ENCODE results near the gene IL12RB2.
"Not testable (repeated sequence)": the region's sequence is repeated elsewhere in the genome, so short reads cannot be mapped to it uniquely, and the experiment has no call there.

The IL12RB2 gene

DNA sequence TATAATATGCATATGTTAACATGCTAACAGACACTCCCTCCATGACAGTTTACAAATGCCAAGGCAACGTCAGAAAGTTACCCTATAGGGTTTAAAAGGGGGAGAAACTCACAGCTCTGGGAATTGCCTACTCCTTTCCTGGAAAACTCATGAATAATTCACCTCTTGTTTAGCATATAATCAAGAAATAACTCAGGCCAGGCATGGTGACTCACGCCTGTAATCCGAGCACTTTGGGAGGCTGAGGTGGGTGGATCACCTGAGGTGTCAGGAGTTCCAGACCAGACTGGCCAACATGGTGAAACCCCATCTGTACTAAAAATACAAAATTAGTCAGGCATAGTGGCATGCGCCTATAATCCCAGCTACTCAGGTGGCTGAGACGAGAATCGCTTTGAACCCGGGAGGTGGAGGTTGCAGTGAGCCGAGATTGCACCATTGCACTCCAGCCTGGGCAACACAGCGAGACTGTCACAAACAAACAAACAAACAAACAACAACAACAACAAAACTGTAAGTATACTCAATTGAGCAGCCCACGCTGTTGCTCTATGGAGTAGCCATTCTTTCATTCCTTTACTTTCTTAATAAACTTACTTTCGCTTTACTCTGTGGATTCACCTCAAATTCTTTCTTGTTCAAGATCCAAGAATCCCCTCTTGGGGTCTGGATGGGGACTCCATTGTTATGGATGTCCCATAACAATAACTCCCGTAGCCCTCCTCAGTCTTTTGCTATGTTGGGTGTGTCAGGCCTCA lies 92.5 kb downstream of the IL12RB2 start:
- DNase-seq: not testable (repeated sequence)

DNA sequence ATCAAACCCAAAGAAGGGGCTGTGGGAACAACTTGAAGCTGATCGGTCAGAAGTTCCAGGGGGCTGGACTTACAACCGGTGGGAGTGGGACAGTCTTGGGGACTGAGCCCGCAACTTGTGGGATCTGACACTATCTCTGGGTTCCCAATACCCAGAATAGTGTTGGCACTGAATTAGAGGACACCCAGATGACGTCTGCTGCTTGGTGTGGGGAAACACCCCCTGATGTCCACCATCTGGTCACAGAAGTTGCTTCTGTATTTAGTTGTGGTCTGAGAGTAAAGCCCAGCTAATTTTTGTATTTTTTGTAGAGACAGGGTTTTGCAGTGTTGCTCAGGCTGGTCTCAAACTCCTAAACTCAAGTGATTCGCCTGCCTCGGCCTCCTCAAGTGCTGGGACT lies 93.8 kb downstream of the IL12RB2 start:
- no peak for DNase-seq

DNA sequence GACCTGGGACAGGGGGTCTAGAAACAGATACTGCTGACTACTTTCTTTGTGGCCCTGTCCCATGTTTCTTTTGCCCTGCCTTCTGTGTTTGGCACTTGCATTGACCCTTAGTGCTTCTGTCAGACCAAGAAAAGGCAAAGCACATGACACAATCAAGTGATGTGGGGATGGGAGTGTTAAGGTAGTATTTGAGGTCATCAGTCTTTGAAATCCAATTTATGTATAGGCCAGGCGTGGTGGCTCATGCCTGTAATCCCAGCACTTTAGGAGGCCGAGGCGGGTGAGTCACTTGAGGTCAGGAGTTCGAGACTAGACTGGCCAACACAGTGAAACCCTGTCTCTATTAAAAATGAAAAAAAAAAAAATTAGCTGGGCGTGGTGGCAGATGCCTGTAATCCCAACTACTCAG lies 96.5 kb downstream of the IL12RB2 start:
- no peak for DNase-seq

DNA sequence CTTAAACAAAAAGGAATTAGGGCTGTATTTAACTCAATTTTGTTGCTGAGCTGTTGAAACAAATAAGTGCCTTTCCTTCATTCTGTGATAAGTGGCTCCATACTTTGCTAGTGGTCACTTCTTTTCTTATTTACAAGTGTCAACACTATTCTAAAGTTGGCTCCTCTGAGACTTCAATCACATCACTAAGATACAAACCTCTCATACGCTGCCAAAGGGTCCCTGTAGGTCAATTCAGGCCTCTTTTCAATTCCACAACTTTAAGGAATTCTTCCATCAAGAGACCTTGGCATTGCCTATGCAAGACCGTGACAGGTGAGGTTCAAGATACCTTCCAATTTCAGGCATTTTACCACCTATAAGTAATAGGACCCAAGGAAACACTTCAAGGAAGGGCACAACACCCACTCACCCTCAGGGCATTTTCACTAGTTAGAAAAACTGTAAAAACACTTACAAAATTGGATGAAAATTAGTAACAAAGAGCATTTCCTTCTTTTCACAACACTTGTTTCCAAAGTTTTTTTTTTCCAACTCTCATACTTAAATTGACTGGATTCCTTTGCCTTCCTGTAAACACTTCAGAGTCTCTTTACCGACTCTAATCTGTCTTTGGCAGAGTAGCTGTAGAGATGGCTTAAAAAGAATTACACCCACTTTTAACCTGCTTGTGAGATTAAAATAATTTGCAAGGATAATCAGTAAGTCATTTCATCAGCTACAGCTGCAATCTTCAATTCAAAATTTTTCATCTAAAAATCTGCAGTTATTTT lies 98.0 kb downstream of the IL12RB2 start:
- no peak for DNase-seq

DNA sequence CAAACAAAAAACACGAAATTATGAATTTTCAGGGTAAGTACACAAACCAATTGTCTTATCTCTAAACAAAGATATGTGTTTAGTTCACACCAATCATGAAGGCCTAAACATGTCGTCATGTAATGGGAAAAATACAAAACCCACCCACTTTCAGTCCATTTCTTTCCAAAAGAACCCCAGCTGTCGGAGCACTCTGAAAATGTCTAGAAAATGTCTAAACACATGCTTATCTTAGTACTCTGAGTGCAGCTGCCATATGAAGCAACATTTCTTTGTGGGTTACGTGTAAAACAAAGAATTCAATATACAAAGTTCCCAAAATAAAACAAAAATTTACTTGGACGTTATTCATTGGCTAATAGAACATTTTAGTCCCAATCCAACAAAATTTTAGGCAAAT lies 99.8 kb downstream of the IL12RB2 start:
- DNase-seq: no peak

DNA sequence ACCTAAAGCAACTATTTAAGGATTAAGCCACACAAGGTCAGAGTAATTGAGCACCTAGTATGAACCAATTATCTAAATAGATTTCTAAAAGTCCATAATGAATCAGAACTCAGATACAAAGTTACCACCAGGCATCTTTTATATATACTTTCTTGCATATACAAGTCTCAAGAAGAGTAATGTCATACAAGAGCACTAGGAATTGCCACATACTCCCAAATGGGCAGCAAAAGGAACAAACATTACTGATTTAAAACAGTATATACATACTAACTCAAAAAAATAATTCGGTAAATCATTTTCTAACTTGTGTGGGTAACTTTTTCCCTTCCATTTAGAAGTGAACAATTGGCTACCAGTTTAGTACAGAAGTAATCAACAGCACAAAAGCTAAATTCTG lies 100.5 kb downstream of the IL12RB2 start:
- DNase-seq: no peak

DNA sequence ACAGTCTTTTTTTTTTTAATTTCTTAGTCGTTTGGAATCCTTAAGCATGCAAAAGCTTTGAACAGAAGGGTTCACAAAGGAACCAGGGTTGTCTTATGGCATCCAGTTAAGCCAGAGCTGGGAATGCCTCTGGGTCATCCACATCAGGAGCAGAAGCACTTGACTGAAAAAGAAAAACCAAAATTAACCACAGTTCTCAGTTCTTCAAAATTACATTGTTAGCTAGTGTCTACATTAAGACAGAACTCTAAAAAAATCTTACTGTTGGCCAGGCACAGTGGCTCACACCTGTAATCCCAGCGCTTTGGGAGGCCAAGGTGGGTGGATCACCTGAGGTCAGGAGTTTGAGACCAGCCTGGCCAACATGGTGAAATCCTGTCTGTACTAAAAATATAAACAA lies 105.4 kb downstream of the IL12RB2 start:
- not testable (repeated sequence) for DNase-seq

DNA sequence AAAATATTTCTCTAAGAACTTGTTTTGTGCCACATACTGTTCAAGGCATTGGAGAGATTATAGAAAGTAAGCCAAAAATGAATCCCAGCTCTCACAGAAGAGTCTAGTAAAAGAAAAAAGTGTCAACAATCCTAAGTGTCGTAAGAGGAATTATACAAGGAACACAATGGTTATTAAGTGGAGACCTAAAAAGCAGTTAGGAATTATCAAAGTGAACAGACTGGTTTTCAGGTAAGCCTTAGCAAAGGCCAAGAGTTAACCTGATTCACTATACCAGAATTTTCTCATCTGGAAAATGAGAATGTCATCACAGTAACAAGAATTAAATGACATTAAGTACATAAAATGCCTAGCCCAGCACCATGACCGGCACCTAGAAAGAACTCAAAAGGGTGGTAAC lies 106.9 kb downstream of the IL12RB2 start:
- no peak for DNase-seq

DNA sequence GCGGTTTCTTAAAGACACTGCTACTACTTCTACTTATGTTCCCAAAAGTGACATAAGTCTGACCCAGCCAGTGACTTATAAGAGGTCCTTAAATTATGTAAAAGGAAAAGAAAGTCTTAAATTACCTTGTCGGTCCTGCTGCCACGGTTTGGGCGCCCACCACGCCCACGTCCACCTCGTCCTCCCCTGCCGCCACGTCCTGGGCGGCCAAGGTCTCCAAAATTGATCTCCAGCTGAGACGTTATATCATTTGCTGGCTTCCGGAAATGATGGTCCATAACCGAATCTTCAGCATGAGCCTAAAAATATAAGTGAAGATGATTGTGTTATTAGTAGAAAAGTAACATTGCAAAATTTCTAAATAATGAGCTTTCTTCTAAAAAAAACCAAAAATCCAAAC lies 107.4 kb downstream of the IL12RB2 start:
- DNase-seq: no peak

DNA sequence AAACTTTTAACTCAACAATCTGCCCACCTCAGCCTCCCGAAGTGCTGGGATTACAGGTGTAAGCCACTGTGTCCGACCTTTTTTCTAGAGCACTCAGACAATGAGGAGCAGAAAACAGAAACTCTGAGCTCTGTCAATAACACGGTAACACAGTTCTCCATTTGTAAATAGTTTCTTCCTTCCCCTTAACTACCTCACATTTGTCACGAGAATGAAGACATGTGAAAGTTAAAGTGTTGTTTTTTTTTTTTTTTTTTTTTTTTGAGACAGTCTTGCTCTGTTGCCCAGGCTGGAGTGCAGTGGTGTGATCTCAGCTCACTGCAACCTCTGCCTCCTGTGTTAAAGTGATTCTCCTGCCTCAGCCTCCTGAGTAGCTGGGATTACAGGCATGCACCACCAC lies 110.1 kb downstream of the IL12RB2 start:
- DNase-seq: peak in 1 of 2 donors; percentile 50

DNA sequence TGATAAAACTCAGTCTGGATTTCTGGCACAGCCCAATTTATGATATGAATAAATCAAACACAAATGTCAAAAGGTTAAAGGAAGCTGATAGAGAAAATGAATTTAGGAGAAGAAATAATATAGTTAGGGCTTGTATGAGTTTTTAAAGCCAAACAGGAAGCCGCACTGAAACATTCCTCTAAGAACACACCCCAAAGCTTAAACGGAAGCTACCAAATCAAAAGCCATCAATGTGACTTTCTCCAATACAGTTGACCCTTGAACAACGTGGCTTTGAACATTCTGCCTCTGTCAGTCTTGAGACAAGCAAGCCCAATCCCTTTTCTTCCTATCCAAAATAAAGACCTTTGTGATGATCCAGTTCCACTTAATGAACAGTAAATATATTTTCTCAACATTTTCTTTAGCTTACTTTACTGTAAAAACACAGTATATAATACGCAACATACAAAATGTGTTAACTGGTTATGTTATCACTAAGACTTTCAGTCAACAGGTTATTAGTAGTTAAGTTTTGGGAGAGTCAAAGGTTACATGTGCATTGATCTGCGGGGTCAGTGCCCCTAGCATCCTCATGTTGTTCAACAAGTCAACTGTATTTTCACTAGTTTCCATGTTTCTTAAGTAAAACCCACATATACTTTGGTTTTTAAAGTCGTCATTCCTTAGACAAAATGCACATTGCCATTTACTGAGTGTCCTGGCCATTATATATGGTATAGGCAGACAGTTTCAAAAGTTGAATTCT lies 111.3 kb downstream of the IL12RB2 start:
- DNase-seq: no peak

DNA sequence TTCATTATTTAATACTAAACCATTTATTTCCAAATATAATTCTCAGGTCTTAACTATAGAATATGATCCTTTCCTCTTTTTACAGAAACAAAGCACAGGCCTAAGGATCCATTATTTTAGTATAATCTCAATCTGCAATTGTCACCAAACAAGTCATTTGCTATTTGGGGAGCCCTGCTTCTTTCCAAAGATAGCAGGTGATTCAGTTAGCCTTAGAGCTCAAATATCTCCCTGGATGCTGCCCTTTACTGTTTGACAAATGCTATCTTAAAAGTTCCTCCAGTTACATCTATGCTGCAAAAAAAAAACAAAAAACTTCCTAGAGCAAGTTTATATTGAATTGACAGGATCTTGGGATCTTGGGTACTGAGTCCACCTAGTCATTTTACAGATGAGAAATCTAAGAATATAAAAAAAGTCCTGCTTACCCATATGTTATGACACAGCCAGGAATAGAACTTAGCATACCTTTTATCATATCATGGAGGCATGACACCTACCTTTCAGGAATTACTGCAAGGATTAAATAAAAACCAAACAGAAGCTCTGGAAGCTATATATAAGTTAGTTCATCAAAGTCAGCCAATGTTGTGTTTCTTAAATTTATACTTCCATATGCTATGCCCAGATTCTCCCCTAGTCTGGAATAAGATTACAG lies 113.3 kb downstream of the IL12RB2 start:
- DNase-seq: no peak

DNA sequence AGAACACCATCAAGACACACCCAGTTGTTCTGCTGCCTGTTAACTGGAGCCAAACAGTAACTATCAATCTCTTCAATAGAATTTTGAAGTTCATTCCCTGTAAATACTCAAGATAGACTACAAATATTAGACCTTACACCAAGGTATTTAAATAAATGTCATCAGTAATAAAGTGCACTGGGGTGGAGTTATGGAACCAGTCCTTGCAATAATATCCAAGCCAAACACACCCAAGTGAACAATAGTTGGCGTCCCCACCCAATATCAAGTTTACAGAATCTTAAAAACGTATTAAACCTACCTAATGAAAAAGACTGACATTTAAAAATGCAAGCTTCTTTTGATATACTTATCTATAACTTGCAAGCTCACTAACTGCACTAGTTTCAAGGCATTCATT lies 119.8 kb downstream of the IL12RB2 start:
- DNase-seq: no peak

DNA sequence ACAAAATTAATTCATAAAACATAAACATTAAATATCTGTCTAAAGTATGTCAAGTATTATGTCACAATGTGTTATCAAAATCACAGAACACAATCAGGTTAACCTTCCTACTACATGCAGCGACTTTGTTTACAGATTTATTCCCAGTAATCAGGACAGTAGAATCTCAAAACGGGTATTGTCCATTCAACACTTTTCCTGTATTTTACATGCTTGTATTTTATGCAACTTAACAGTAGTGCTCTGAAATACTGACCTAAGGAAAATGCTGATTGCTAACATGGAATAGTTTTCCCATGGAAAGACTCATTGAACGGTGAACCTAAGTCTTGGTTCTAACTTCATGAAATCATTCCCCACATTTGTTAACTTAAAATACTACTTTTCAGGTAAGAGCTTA lies 120.3 kb downstream of the IL12RB2 start:
- no peak for DNase-seq

DNA sequence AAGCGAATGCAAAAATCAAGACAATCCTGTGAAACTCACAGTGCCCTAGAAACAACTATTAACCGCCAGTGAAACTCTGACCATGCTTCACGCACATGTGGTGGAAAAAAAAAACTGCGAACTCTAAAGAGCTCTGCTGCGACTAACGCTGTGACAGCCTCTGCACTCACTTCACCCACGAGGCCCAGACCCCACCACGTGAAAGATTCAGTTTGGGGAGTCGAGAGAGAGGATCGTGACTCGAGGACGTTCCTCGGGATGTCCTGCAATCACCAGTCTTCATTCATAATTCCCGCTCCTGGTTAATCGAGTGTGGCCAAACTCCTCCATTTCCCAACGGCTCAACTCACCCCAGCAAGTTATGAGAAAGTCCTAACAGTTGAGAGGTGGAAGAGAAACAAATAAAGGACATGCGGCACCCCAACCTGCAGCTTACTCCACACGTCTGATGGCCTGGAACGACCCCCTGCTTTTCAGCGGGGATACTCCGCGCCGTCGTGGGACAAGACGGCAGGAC lies 121.4 kb downstream of the IL12RB2 start:
- DNase-seq: peak; percentile 34 to 37

DNA sequence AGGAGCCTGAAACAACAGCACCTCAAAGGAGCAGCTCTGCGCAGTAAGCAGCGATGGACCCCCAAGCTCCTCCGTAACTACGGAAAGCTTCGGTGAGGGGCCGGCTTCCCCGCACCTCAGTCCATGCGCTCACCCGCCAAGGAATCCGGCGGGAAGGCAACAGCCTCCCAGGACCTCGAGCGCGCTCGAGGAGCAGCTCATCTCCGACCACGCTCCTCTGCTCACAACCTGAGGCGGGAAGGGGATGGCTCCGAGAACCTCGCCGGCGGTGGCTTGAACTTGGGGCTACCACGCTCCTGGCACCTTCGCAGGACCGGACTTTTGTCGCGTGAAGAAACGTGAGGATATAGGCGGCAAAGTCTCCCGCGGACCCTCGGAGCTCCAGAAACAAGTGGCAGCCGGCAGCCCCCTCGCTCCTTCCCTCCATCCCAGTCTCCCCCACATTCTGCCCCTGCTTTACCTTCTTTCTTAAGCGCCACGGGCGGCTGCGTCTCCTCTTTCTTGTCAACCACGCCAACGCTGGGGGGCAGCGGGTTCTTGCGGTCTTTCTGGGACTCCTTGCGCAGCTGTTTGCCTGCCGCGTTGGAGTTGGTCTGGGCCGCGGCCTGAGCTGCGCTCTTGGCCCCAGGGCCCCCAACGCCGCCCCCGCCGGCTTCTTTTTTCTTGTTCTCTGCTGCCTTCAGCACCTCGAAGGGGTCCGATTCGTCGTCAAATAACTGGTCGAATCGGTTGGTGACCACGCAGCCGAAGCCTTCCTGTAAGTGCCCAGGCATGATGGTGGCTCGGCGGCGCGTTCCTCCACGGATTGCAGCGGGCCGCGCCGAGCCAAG lies 122.1 kb downstream of the IL12RB2 start:
- peak in 1 of 2 donors; percentile 14 for DNase-seq

DNA sequence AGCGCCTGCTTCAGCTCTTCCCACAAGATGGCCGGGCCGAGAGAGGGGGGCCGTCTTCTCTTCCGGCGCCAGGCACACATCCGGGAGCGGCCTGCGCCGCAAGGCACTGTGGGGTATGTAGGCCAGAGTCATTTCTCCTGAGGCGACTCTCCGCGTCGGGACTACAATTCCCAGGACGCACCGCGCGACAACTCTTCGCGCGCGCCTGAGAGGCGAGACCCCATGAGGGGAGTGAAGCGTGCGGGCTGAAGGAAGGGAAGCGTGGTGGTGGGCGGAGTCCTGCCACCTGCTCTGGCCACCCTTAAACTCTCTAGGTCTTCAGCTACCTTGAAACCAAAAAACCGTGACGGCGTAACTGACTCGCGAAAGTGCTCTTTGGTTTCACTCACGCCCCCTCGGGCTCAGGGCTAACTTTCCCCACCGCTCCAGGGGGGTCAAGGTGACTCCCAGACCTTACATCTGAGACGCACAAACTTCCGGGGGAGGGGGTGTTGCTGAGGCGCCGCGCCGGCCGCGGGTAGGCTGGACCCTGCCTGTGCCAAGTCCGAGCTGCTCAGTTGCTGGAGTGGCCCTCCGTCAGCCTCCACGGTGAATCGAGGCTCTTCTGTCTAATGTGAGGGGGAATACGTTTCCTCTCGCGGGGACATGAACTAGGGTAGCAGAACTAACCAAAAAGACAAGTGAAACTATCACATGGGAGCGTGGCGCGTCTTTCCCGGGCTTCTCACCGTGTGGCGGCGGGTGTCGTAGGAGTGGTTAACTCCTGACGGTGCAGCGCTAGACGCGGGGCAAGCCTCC lies 122.9 kb downstream of the IL12RB2 start, which contains the start of gene SERBP1:
Gene SERBP1 (minus strand): TSS at position 45 of the 798 bp plus-strand sequence. CDS start 102 bp downstream, outside the sequence.
- DNase-seq: peak; percentile 92 to 93

DNA sequence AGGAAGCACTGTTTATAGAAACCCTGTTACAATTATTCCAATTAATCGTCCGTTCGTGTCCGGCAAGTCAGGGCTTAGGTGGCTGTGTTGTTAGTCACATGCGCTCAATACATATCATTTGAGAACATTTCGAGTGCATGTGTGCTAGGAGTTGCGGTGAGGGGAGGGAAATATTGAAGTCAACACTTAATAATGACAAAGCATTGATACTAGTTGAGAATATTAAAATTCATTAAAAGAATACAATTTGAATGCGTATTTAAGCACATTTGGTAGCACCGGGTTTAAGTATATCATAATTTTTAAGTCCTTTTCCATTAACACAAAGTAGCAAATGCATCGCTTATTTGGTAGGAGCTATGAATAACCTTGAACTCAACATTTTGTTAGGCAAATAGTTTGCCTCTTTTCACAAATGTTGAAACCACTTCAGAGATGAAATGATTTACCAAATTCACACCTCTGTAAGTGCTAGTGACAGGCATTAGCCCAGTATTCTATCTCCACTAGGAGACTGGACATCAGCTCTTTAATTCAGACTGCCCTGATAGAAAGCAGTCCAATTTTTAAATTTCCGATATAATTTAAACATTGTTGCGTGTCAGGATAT lies 123.6 kb downstream of the IL12RB2 start:
- no peak for DNase-seq

DNA sequence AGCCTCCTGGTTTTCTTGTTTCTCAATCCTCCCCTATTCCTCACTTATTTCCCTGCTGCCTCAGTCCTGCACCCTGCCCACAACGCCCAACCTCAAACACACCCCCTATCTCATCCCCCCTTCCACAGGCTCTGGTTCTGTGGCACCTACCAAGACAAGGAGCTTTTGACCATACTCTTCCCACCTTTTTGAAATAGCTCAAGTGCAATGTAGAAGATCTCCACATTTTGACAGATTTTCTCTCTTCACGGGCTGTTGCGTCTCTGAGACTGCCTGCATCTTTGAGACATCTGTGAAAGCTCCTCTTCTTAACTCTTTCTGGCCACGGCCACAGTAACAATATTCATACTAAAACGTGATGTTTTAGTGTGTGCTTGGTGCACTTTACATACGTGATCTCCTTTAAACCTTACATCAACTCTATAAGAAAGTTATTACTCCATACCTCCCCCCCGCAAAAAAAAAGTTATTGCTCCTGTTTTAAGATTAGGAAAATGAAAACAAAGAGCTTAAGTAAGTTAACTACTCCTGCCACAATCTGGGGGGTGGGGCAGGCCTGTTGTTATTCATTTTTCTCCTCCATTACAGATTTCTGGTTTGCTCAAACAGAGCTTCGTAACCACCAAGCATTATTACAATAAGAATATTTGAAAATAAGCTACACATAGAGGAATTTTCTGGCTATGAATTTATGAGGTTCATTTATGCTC lies 124.4 kb downstream of the IL12RB2 start:
- DNase-seq: no peak

DNA sequence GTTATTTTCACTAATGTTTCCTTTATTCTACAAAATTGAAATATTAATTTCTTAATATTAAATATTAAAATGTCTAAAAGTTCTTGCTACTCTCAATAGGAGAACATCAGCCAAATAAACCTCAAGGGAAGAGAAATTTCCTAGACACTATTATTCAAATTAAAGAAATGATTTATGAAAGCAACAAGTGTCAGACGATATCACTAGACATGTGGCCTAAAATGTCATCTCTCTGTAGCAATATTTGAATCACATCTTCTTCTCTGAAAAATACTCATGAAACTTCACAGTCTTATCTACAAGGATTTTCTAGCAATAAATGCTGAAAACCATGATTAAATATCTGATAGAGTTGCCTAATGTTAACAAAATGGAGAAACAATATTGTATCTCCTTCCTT lies 125.1 kb downstream of the IL12RB2 start:
- no peak for DNase-seq

All from inflammatory macrophage treated with lipopolysaccharide for 1 hour (primary cell).